Hepatocyte (in vitro differentiated cells): ENCODE data around the gene PTPN1.

Experiments used
- CTCF ChIP-seq: fragments of 200-600 bp; sonication (generic); IDR thresholded peaks from 2 replicates; pipeline ENCODE4 v1.5.1; 2016; ENCODE audit warnings: antibody characterized with exemption, mild to moderate bottlenecking; ENCODE audit not compliant: poor library complexity
- EZH2 ChIP-seq: fragments of 200-600 bp; sonication (generic); IDR thresholded peaks from 2 replicates; pipeline ENCODE4 v1.6.1; 2016; ENCODE audit warnings: antibody characterized with exemption, mild to moderate bottlenecking, borderline replicate concordance
- EZH2phosphoT487 ChIP-seq: fragments of 200-600 bp; sonication (generic); IDR thresholded peaks from one replicate; pipeline ENCODE4 v1.6.1; 2018; ENCODE audit warnings: antibody characterized with exemption, mild to moderate bottlenecking, low read depth, moderate library complexity; ENCODE audit not compliant: unreplicated experiment, severe bottlenecking

- TF ChIP-seq CTCF (no peak), EZH2 (no peak), EZH2phosphoT487 (no peak)
These were observed 67.2 kb downstream of the PTPN1 start for GRCh38 chr20:50577175-50578018.
